ENCODE measurements around the gene WNT3. TPM values are rescaled to one million over a fixed set of nuclear protein-coding genes. Genes with fewer than 3 reads are reported as not detected.

Gene WNT3
- total RNA-seq, 1 donor from 2014 or later = 3.3 TPM

DNA sequence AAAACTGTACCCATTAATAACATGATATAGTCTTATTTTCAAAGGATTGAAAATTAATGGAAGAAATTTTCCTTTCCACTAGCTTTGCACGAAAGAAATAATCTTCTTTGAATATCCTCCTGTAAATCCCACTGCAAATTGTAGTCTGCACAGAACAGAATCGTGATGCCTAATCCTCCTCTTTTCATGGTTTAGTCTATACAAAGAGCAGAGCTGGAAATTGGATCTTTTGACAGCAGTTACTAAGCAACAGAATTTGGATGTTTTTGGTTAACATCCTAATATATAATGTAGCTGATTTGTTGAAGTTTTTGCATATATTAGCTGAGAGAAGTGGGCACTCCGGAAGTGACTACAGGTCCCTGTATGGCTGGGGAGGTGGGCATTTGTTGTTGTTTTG lies 98.6 kb downstream of the WNT3 start:
- no peaks in the 10 kb centered on the region for H3K9me3 ChIP-seq
- no peak overlapping the region for H3K4me3 ChIP-seq
- H3K4me1 ChIP-seq = no peaks in the 10 kb centered on the region
- no peak overlapping the region for H3K27ac ChIP-seq
- H3K27me3 ChIP-seq = no peaks in the 10 kb centered on the region
- peaks cover 18% of the 10 kb centered on the region for H3K36me3 ChIP-seq
- no peak for ATAC-seq
- TF ChIP-seq, protein P1, sequence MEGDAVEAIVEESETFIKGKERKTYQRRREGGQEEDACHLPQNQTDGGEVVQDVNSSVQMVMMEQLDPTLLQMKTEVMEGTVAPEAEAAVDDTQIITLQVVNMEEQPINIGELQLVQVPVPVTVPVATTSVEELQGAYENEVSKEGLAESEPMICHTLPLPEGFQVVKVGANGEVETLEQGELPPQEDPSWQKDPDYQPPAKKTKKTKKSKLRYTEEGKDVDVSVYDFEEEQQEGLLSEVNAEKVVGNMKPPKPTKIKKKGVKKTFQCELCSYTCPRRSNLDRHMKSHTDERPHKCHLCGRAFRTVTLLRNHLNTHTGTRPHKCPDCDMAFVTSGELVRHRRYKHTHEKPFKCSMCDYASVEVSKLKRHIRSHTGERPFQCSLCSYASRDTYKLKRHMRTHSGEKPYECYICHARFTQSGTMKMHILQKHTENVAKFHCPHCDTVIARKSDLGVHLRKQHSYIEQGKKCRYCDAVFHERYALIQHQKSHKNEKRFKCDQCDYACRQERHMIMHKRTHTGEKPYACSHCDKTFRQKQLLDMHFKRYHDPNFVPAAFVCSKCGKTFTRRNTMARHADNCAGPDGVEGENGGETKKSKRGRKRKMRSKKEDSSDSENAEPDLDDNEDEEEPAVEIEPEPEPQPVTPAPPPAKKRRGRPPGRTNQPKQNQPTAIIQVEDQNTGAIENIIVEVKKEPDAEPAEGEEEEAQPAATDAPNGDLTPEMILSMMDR (IDR thresholded peaks at IDR 0.05) = no peak
- no peak for DNase-seq
- intact Hi-C loops (cut with DNase I) = no loop called here

DNA sequence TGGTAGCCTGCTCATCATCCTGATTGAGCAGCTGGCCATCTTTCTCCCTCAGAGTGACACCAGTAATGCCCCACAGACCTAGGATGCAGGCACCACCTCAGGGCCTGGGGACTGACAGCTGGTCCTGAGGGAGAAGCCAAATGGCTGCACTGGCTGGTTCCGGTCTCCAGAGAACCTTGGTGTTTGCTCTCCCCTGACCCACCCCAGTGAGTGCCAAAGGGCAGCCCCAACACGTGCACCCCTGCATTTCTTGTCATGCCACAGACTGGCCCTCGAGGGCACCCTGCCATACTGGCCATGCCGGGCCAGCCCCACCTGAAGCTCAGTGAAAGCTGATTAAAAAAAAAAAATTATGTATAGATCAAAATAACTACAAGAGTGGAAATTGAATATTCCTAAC lies 100.5 kb downstream of the WNT3 start:
- H3K4me1 ChIP-seq = no peaks in the 10 kb centered on the region
- intact Hi-C loops (cut with DNase I) = no loop called here
- TF ChIP-seq, protein P1 (IDR thresholded peaks at IDR 0.05) = no peak
- H3K27ac ChIP-seq = no peak overlapping the region
- DNase-seq = no peak
- no peak overlapping the region for H3K4me3 ChIP-seq
- H3K36me3 ChIP-seq = peaks cover 18% of the 10 kb centered on the region
- no peak for ATAC-seq
- H3K9me3 ChIP-seq = no peaks in the 10 kb centered on the region
- no peaks in the 10 kb centered on the region for H3K27me3 ChIP-seq

Other genes starting within 250 kb of the WNT3 start
- gene ARL17A, start 239.0 kb downstream of the WNT3 start, total RNA-seq = 28.0 TPM
- gene NSF, start 228.0 kb downstream of the WNT3 start, total RNA-seq = 49.6 TPM
- gene WNT9B, start 32.9 kb upstream of the WNT3 start, total RNA-seq = 2.0 TPM
- gene GOSR2, start 104.5 kb upstream of the WNT3 start, total RNA-seq = 66.5 TPM
- 0.38 TPM for gene RPRML, start 160.6 kb upstream of the WNT3 start, total RNA-seq